ENCODE results near the gene P2RY12.

- no peak for TF ChIP-seq CTCF (IDR thresholded peaks at IDR 0.05)
- no peak for TF ChIP-seq POLR2AphosphoS5 (IDR thresholded peaks at IDR 0.05)
- TF ChIP-seq EP300 (IDR thresholded peaks at IDR 0.05): no peak
Observed at GRCh38 chr3:151372063-151372820, 12.3 kb downstream of the P2RY12 start.
